Ascending aorta (tissue), 2 donors: ENCODE measurements around the gene TUBA4B. TPM values are rescaled to one million over a fixed set of nuclear protein-coding genes. Genes with fewer than 3 reads are reported as not detected.

Source experiments
- DNase-seq, 2 donors: peaks; one replicate each; pipeline ENCODE4 v3.0.0-alpha.2; 2019; ENCODE audit warnings: low spot score in 2 of 2
- H3K27ac ChIP-seq, 2 donors: fragments of 200-600 bp; sonication (generic); one replicate each; pipeline ENCODE4 v1.5.1; 2016 to 2017; ENCODE audit warnings: mild to moderate bottlenecking in 1 of 2
- H3K27me3 ChIP-seq: fragments of 200-600 bp; sonication (generic); one replicate; pipeline ENCODE4 v1.5.1; 2017
- H3K36me3 ChIP-seq, 2 donors: fragments of 200-600 bp; sonication (generic); one replicate each; pipeline ENCODE4 v1.5.1; 2016
- H3K4me1 ChIP-seq, 2 donors: fragments of 200-600 bp; sonication (generic); one replicate each; pipeline ENCODE4 v1.5.1; 2016 to 2017; ENCODE audit warnings: mild to moderate bottlenecking in 1 of 2
- H3K4me3 ChIP-seq, 2 donors: fragments of 200-600 bp; sonication (generic); one replicate each; pipeline ENCODE4 v1.5.1; 2016 to 2017; ENCODE audit warnings: mild to moderate bottlenecking in 1 of 2
- H3K9me3 ChIP-seq, 2 donors: fragments of 200-600 bp; sonication (generic); one replicate each; pipeline ENCODE4 v1.5.1; 2016
- CTCF ChIP-seq, 3 experiments: fragments of 200-600 bp in 2 of 3; fragments of 450-650 bp in 1 of 3; sonication (generic) in 2 of 3; IDR thresholded peaks; one replicate each; pipeline ENCODE4 v1.5.1; 2016 to 2019; ENCODE audit warnings: antibody characterized with exemption in 3 of 3, mild to moderate bottlenecking in 1 of 3, moderate library complexity in 1 of 3
- intact Hi-C: fragments of 100-400 bp; cut with DNase I; formaldehyde crosslinking; loops from one replicate; pipeline ENCODE4 v1.15.1; 2023
- total RNA-seq: library from RNA; depleted of rRNA; stranded (reverse); fragments of >200 nt; gene quantifications from one replicate; pipeline ENCODE4 v1.1.0, GENCODE V29; 2016

Gene TUBA4B
- total RNA-seq, 1 donor from 2014 or later, result not detected

- intact Hi-C loops, result loop anchor here (1.0 to 10.0 kb wide), 4 partner anchors 20 to 270 kb away; partner anchors contain the start of genes CHPF, RETREG2 and TMEM198
- peaks cover 10 to 23% of the 10 kb centered on the region in 2 donors for H3K4me1 ChIP-seq
- peak in 1 of 3 experiments; percentile 4 for TF ChIP-seq CTCF (IDR thresholded peaks at IDR 0.05)
- DNase-seq, result peak; percentile 43 to 92
- no peaks in the 10 kb centered on the region for H3K27me3 ChIP-seq
- no peaks in the 10 kb centered on the region for H3K36me3 ChIP-seq
- no peaks in the 10 kb centered on the region for H3K9me3 ChIP-seq
- peak overlapping the region in 1 of 2 donors; percentile 5 for H3K4me3 ChIP-seq
- H3K27ac ChIP-seq, result peak overlapping the region; percentile 96
Observed at GRCh38 chr2:219274361-219274921, 21.4 kb downstream of the TUBA4B start.

- TF ChIP-seq CTCF (IDR thresholded peaks at IDR 0.05), result peak; percentile 97 to 99 (median 99)
- Histone ChIP-seq H3K9me3 (no peaks in the 10 kb centered on the region), H3K27me3 (no peaks in the 10 kb centered on the region), H3K27ac (peak overlapping the region; percentile 99), H3K4me3 (peak overlapping the region in 1 of 2 donors; percentile 95), H3K36me3 (peaks cover 17 to 25% of the 10 kb centered on the region in 2 donors), H3K4me1 (peaks cover 15 to 41% of the 10 kb centered on the region in 2 donors)
- intact Hi-C loops, result loop anchor here (2.0 to 10.0 kb wide), 5 partner anchors 59 to 267 kb away; partner anchors contain the start of genes ABCB6, CHPF, DNPEP and TMEM198
- peak in 1 of 2 donors; percentile 90 for DNase-seq
Observed at GRCh38 chr2:219277703-219278654, 24.9 kb downstream of the TUBA4B start.

GRCh38 chr2:219278655-219279150 is 25.7 kb downstream of the TUBA4B start:
- peaks cover 13 to 40% of the 10 kb centered on the region in 2 donors for H3K4me1 ChIP-seq
- intact Hi-C loops, result loop anchor here (1.0 to 10.0 kb wide), 10 partner anchors 11 to 266 kb away; partner anchors contain the start of genes ABCB6, CHPF, DNPEP and GLB1L
- TF ChIP-seq CTCF (IDR thresholded peaks at IDR 0.05), result peak in 1 of 3 experiments; percentile 7

GRCh38 chr2:219279151-219279915 is 26.3 kb downstream of the TUBA4B start, which contains the start of gene DNAJB2:
Gene DNAJB2, plus strand, starts transcription at chr2:219279366. Its CDS starts 468 bp downstream, at chr2:219279834.
- H3K4me1 ChIP-seq, result peaks cover 7 to 35% of the 10 kb centered on the region in 2 donors

More at GRCh38 chr2:219278655-219279150, 25.7 kb downstream of the TUBA4B start:
- H3K27ac ChIP-seq, result peak overlapping the region; percentile 99
- peak overlapping the region; percentile 87 to 95 for H3K4me3 ChIP-seq
- H3K27me3 ChIP-seq, result no peaks in the 10 kb centered on the region
- H3K36me3 ChIP-seq, result peaks cover 24 to 32% of the 10 kb centered on the region in 2 donors
- no peaks in the 10 kb centered on the region for H3K9me3 ChIP-seq
- no peak for DNase-seq

More at GRCh38 chr2:219279151-219279915, 26.3 kb downstream of the TUBA4B start, which contains the start of gene DNAJB2:
- Histone ChIP-seq H3K4me3 (peak within 1 kb of the TSS; percentile 87 to 95), H3K36me3 (peaks cover 26 to 38% of the 10 kb centered on the region in 2 donors), H3K27ac (peak within 1 kb of the TSS; percentile 99), H3K9me3 (no peaks in the 10 kb centered on the region), H3K27me3 (no peaks in the 10 kb centered on the region)
- no peak for TF ChIP-seq CTCF (IDR thresholded peaks at IDR 0.05)
- DNase-seq, result peak; percentile 98 to 99
- intact Hi-C loops, result loop anchor here (1.0 to 10.0 kb wide), 10 partner anchors 10 to 265 kb away; partner anchors contain the start of genes ABCB6, CHPF, DNPEP and GLB1L
